ENCODE results near the gene EIF2S1. TPM values are rescaled to one million over a fixed set of nuclear protein-coding genes. Genes with fewer than 3 reads are reported as not detected.
"Not testable (repeated sequence)": the region's sequence is repeated elsewhere in the genome, so short reads cannot be mapped to it uniquely, and the experiment has no call there.

EIF2S1 gene
- total RNA-seq, 2 donors from 2014 or later, result 17.5 to 45.9 TPM

DNA sequence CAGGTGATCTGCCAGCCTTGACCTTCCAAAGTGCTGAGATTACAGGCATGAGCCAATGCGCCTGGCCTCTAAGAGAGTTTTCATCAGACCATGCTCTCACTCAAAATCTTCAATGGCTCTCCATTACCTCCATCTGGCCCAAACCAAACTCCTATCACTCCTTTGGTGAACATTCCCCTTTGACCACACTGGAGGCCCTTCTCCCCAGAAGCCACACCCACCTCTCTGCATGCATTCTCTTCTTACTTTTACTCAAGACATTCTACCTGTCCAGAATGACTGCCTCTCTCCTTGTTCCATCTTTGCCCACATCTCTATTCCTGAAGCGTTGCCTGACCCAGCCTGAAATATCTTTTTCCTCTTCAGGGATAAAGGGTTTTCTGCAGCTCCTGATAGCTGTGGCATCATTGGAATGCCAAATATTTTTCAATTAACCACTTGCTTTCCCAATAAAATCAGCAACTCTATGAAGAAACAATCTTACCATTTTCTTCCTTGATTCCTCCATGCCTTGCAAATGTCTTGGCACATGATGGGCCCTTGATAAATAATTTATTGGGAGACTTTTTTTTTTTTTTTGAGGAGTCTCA lies 36.3 kb downstream of the EIF2S1 start:
- no peak for TF ChIP-seq POLR2A (IDR thresholded peaks at IDR 0.05)
- TF ChIP-seq CTCF (IDR thresholded peaks at IDR 0.05), result no peak
- intact Hi-C loops (cut with DNase I), result no loop called here
- WGBS, 2 donors, result 72 to 74% methylated on average over 2 of the region's 2 CpGs

DNA sequence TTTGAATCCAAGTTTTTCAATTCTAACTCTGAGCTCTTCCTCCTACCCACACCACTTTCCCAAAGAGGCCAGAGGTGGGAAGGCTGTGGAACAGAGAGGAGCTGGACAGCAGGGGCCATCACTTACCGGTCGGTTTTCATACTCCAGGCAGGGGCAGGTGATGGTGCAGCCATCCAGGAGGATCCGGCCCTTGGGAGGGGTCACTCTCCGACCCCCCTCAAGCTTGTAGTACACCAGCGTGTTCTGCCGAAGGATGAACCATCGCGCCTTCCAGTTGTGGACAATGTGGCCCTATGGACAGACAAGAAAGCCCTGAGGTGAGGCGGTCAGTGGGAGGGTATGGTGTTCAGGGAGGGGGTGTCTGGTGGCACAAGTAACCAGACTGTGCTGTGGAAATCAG lies 37.4 kb downstream of the EIF2S1 start:
- no peak for TF ChIP-seq POLR2A (IDR thresholded peaks at IDR 0.05)
- TF ChIP-seq CTCF (IDR thresholded peaks at IDR 0.05), result no peak
- Histone ChIP-seq H3K27me3 (no peaks in the 10 kb centered on the region), H3K27ac (no peak overlapping the region), H3K4me1 (no peaks in the 10 kb centered on the region), H3K9me3 (no peaks in the 10 kb centered on the region), H3K36me3 (replicated peaks in 1 of 2; ENCODE audit: insufficient read depth in 1 of 2, low read depth in 2 of 2) (no peaks in the 10 kb centered on the region), H3K4me3 (no peak overlapping the region)
- 89 to 93% methylated on average over 9 of the region's 9 CpGs for WGBS, 2 donors
- DNase-seq (no peak), ATAC-seq (no peak)
- intact Hi-C loops (cut with DNase I), result no loop called here

More for the DNA sequence above, 36.3 kb downstream of the EIF2S1 start:
- ATAC-seq, result no peak
- no peaks in the 10 kb centered on the region for H3K36me3 ChIP-seq (replicated peaks in 1 of 2; ENCODE audit: insufficient read depth in 1 of 2, low read depth in 2 of 2)
- no peaks in the 10 kb centered on the region for H3K27me3 ChIP-seq
- H3K4me1 ChIP-seq, result no peaks in the 10 kb centered on the region
- no peak for DNase-seq
- H3K27ac ChIP-seq, result no peak overlapping the region
- no peaks in the 10 kb centered on the region for H3K9me3 ChIP-seq
- no peak overlapping the region for H3K4me3 ChIP-seq

DNA sequence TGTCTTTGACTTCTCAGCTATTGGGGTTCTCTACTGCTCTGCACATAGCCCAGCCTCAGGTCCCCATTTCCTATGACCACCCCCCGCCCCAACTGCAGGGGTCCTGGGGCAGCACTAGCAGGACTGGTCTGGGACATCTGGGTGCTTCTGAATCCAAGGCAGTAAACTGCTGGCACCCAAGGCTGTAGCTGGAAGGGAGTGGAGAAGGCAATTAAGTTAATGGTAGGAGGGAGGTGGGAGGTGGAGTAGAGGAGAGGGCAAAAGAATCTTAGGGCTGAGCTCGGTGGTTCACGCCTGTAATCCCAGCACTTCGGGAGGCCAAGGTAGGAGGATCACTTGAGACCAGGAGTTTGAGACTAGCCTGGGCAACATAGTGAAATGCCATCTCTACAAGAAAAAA lies 40.3 kb downstream of the EIF2S1 start:
- intact Hi-C loops (cut with DNase I), result no loop called here
- Histone ChIP-seq H3K27ac (no peak overlapping the region), H3K27me3 (no peaks in the 10 kb centered on the region), H3K4me1 (no peaks in the 10 kb centered on the region), H3K4me3 (no peak overlapping the region), H3K36me3 (replicated peaks in 1 of 2; ENCODE audit: insufficient read depth in 1 of 2, low read depth in 2 of 2) (no peaks in the 10 kb centered on the region), H3K9me3 (no peaks in the 10 kb centered on the region)
- no peak for DNase-seq
- WGBS, 2 donors, result 85 to 89% methylated on average over 4 of the region's 4 CpGs
- TF ChIP-seq POLR2A (IDR thresholded peaks at IDR 0.05), result no peak
- no peak for TF ChIP-seq CTCF (IDR thresholded peaks at IDR 0.05)
- ATAC-seq, result no peak

- DNase-seq (no peak), ATAC-seq (no peak)
- Histone ChIP-seq H3K4me1 (no peaks in the 10 kb centered on the region), H3K27me3 (no peaks in the 10 kb centered on the region), H3K27ac (no peak overlapping the region), H3K4me3 (no peak overlapping the region), H3K9me3 (no peaks in the 10 kb centered on the region), H3K36me3 (replicated peaks in 1 of 2; ENCODE audit: insufficient read depth in 1 of 2, low read depth in 2 of 2) (no peaks in the 10 kb centered on the region)
- WGBS, 2 donors, result 93 to 96% methylated on average over 5 of the region's 5 CpGs
- TF ChIP-seq POLR2A (IDR thresholded peaks at IDR 0.05) (no peak), CTCF (IDR thresholded peaks at IDR 0.05) (no peak)
- intact Hi-C loops (cut with DNase I), result no loop called here
These were observed 45.6 kb downstream of the EIF2S1 start for GRCh38 chr14:67405771-67406170.

DNA sequence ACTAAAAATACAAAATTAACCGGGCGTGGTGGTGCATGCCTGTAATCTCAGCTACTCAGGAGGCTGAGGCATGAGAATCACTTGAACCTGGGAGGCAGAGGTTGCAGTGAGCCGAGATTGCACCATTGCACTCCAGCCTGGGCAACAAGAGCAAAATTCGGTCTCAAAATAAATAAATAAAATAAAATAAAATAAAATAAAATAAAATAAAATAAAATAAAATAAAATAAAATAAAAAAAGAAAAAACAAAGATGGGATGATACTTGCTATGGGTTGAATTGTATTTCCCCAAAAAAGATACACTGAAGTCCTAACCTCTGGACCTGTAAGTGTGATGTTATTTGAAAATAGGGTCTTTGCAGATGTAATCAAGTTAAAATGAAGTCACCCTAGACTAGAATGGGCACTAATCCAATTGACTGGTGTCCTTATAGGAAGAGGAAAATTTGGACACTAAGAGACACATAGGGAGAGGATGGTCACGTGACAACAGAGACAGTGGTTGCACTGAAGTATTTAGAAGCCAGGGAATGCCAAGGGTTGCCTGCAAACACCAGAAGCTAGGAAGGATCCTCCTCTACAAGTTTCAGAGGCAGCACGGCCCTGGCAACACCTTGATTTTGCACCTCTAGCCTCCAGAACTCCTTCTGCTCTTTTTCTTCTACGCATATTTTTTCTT lies 48.1 kb downstream of the EIF2S1 start:
- 87 to 89% methylated on average over 7 of the region's 7 CpGs for WGBS, 2 donors
- peaks cover 17% of the 10 kb centered on the region for H3K4me1 ChIP-seq
- ATAC-seq; H3K9me3 ChIP-seq; H3K27me3 ChIP-seq; intact Hi-C loops (cut with DNase I); DNase-seq; H3K27ac ChIP-seq; H3K4me3 ChIP-seq; H3K36me3 ChIP-seq (replicated peaks in 1 of 2; ENCODE audit: insufficient read depth in 1 of 2, low read depth in 2 of 2): not testable (repeated sequence)

Measured in body of pancreas (tissue), 4 donors.